ENCODE data around the gene POLR2F.

- TF ChIP-seq CTCF (IDR thresholded peaks at IDR 0.05) (no peak), POLR2A (IDR thresholded peaks at IDR 0.05; ENCODE audit: low read depth) (no peak)
Measured at GRCh38 chr22:37924386-37925065, 29.0 kb upstream of the POLR2F start.
